GM12878 (cell line): ENCODE results near the gene WDR91. TPM values are rescaled to one million over a fixed set of nuclear protein-coding genes. Genes with fewer than 3 reads are reported as not detected.
A peak's percentile ranks its signal among the peaks of the same experiment; 100 is the strongest.

Source experiments
- ATAC-seq: fragments of 200-7000 bp; cut with Tn5 transposase; 3 replicates; pipeline ENCODE4 v1.9.1; 2020; ENCODE audit warnings: mild to moderate bottlenecking, moderate library complexity
- BruUV-seq: library from RNA; stranded (reverse); fragments of 400-500 nt; replicated peaks from 2 replicates; lab custom pipeline; 2021; lab: Mats Ljungman, UMichigan
- CTCF ChIA-PET: fragments of 300-600 bp; sonication (Branson Sonifier 250); formaldehyde crosslinking; extraction: SDS; loops from one replicate; lab custom pipeline; 2021; ENCODE audit warnings: inconsistent platforms; lab: Yijun Ruan, JAX
- POLR2A ChIA-PET: fragments of 350-600 bp; formaldehyde crosslinking; extraction: SDS; loops from one replicate; lab custom pipeline; 2021; ENCODE audit warnings: inconsistent platforms; lab: Charles Lee
- RAD21 ChIA-PET: fragments of 300-600 bp; sonication (Branson Sonifier 250); formaldehyde crosslinking; loops from one replicate; lab custom pipeline; 2023; ENCODE audit warnings: antibody characterized with exemption; ENCODE audit not compliant: unreplicated experiment; lab: Charles Lee
- SMC1A ChIA-PET: fragments of 300-600 bp; sonication (Branson Sonifier 250); formaldehyde crosslinking; loops from one replicate; lab custom pipeline; 2023; ENCODE audit not compliant: unreplicated experiment, uncharacterized antibody; lab: Charles Lee
- DNase-seq: peaks from one replicate; pipeline ENCODE4 v3.0.0-alpha.2; 2011; ENCODE audit warnings: low read depth, low spot score
- FAIRE-seq: peaks from 3 replicates; lab custom pipeline; 2011; peaks lifted over from hg19 to GRCh38; lab: Jason Lieb, UNC
- H2AFZ ChIP-seq: 2 replicates; pipeline ENCODE4 v1.6.0; 2011; ENCODE audit warnings: low read depth, low read length, control low read depth; ENCODE audit not compliant: control insufficient read depth
- H3K27ac ChIP-seq: 2 replicates; pipeline ENCODE4 v1.5.1; 2011; ENCODE audit warnings: control low read depth; ENCODE audit not compliant: control insufficient read depth, insufficient read depth
- H3K27me3 ChIP-seq, 2 experiments: replicated peaks in 1 of 2; 2 replicates each; pipeline versions ENCODE4 v1.6.0 to v1.6.1; 2011; ENCODE audit warnings: low read length in 1 of 2; ENCODE audit not compliant: control insufficient read depth in 2 of 2, insufficient read depth in 2 of 2
- H3K36me3 ChIP-seq, 2 experiments: 2 replicates each; pipeline ENCODE4 v1.5.1; 2011; ENCODE audit warnings: low read length in 1 of 2; ENCODE audit not compliant: control insufficient read depth in 2 of 2, insufficient read depth in 2 of 2
- H3K4me1 ChIP-seq: 2 replicates; pipeline ENCODE4 v1.6.1; 2011; ENCODE audit warnings: mild to moderate bottlenecking, low read length, moderate library complexity, mixed read lengths; ENCODE audit not compliant: control insufficient read depth, insufficient read depth
- H3K4me2 ChIP-seq: 2 replicates; pipeline ENCODE4 v1.6.0; 2011; ENCODE audit warnings: control low read depth; ENCODE audit not compliant: control insufficient read depth, insufficient read depth
- H3K4me3 ChIP-seq: fragments of 200-600 bp; sonication (generic); 2 replicates; pipeline ENCODE4 v1.5.1; 2016
- H3K79me2 ChIP-seq: 2 replicates; pipeline ENCODE4 v1.6.0; 2011; ENCODE audit warnings: low read length; ENCODE audit not compliant: control insufficient read depth, insufficient read depth
- H3K9ac ChIP-seq: 2 replicates; pipeline ENCODE4 v1.8.0; 2011; ENCODE audit warnings: low read length, control low read depth, mixed read lengths; ENCODE audit not compliant: control insufficient read depth, insufficient read depth
- H3K9me3 ChIP-seq: replicated peaks from 3 replicates; pipeline ENCODE4 v1.5.1; 2011; ENCODE audit warnings: mild to moderate bottlenecking, low read length; ENCODE audit not compliant: control insufficient read depth, insufficient read depth
- H4K20me1 ChIP-seq: 2 replicates; pipeline ENCODE4 v1.6.0; 2011; ENCODE audit not compliant: control insufficient read depth, insufficient read depth
- BCL11A ChIP-seq: IDR thresholded peaks from 2 replicates; pipeline ENCODE4 v1.6.1; 2011; ENCODE audit warnings: low read depth, low read length
- ETV6 ChIP-seq, 2 experiments: fragments of 450-650 bp in 1 of 2; IDR thresholded peaks in 1 of 2; conservative IDR thresholded peaks in 1 of 2; 2 replicates each; pipeline ENCODE4 v1.6.1; 2014; ENCODE audit warnings: antibody characterized with exemption in 1 of 2, borderline replicate concordance in 1 of 2, low read depth in 1 of 2, mild to moderate bottlenecking in 1 of 2, moderate library complexity in 1 of 2
- FOS ChIP-seq: IDR thresholded peaks from 3 replicates; pipeline ENCODE4 v1.6.1; 2011; ENCODE audit warnings: borderline replicate concordance; ENCODE audit not compliant: insufficient read length; ENCODE audit errors: extremely low read depth
- IRF3 ChIP-seq: fragments of 450-650 bp; IDR thresholded peaks from 2 replicates; pipeline ENCODE4 v1.6.1; 2014; ENCODE audit warnings: mild to moderate bottlenecking
- NFIC ChIP-seq: IDR thresholded peaks from 2 replicates; pipeline ENCODE4 v1.6.1; 2012; ENCODE audit warnings: low read depth, mild to moderate bottlenecking, inconsistent platforms, low read length, moderate library complexity
- RAD51 ChIP-seq: fragments of 450-650 bp; IDR thresholded peaks from 2 replicates; pipeline ENCODE4 v1.6.1; 2016; ENCODE audit warnings: moderate library complexity, mild to moderate bottlenecking, inconsistent platforms
- RBBP5 ChIP-seq: fragments of 200-600 bp; sonication (generic); conservative IDR thresholded peaks from 2 replicates; pipeline ENCODE4 v1.6.1; 2016
- SIX5 ChIP-seq: IDR thresholded peaks from 2 replicates; pipeline ENCODE4 v1.6.1; 2011; ENCODE audit warnings: mild to moderate bottlenecking, low read depth, low read length, moderate library complexity; ENCODE audit not compliant: severe bottlenecking
- SKIL ChIP-seq: fragments of 450-650 bp; IDR thresholded peaks from 2 replicates; pipeline ENCODE4 v1.6.1; 2017; ENCODE audit warnings: mild to moderate bottlenecking, low read depth, inconsistent platforms; ENCODE audit not compliant: poor library complexity, severe bottlenecking
- WGBS: methylation state at CpG from one replicate; pipeline ENCODE4 v1.1.6; 2016; ENCODE audit warnings: low lambda C conversion rate; ENCODE audit not compliant: insufficient replicate concordance, insufficient coverage; ENCODE audit errors: missing lambda C conversion rate; 5-methylcytosine and 5-hydroxymethylcytosine counted together
- in situ Hi-C: fragments of 300-500 bp; cut with MboI; formaldehyde crosslinking; loops from 9 replicates; pipeline ENCODE4 v1.14.3; 2018; ENCODE audit warnings: mixed read lengths
- intact Hi-C: fragments of 100-400 bp; cut with micrococcal nuclease; formaldehyde crosslinking; loops from one replicate; pipeline ENCODE4 v1.14.2; 2022; ENCODE audit not compliant: unreplicated experiment
- polyA plus RNA-seq, 11 experiments: library from polyadenylated mRNA; depleted of rRNA in 4 of 11; unstranded in 6 of 11; stranded (reverse) in 5 of 11; fragments of >200 nt; fragmentation: Nextera tagmentation in 4 of 11; fragmentation: Illumina TruSeq in 1 of 11; extraction: Ambion mirVana in 4 of 11; extraction: Trizol in 1 of 11; gene quantifications; 1 replicate in 1 of 11; 2 replicates in 10 of 11; pipeline versions ENCODE4 v1.2.1 to v1.2.3, GENCODE V29; 2011 to 2016; ENCODE audit warnings: inconsistent platforms in 2 of 11, missing spikeins in 2 of 11, low read depth in 1 of 11
- total RNA-seq, 4 experiments: library from RNA; depleted of rRNA in 3 of 4; stranded (reverse); fragments of >200 nt in 3 of 4; fragmentation: Illumina TruSeq in 1 of 4; extraction: Trizol in 1 of 4; gene quantifications; 2 replicates each; pipeline versions ENCODE4 v1.2.1 to v1.2.3, GENCODE V29; 2013 to 2021

WDR91 gene
- total and polyA plus RNA-seq, 10 of the 15 experiments (the other 5 are each of a cell fraction or from before 2014, with no cell fraction given) = 7.6 to 83.3 (median 16.5) TPM

DNA sequence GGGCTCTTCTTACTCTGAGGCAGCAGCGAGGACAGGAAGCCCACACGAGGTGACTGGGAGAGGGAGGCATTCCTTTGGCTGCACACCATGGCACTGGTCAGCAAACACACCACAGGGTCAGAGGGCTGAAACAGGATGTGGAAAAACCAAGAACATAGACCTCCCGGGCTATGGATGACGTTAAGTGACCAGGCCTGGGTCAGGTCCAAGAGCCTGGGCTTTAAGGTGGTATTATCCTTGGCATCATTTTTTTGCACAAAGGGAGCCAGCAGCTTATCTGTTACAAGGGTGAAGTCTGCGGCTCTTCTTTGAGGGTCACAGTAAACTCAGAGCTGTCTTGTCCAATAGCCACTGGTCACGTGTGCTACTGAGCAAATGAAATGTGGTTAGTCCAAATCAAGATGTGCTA lies 7.0 kb downstream of the WDR91 start:
- H3K4me1 ChIP-seq = peaks cover 40% of the 10 kb centered on the region
- no TSS peak for BruUV-seq
- ATAC-seq = no peak
- in situ Hi-C loops = no loop called here
- RAD21 ChIA-PET = interaction anchor here (0.7 to 11.2 kb wide), 4 partner anchors 15 to 131 kb away, joined by 3 to 230 read pairs (median 78); partner anchors contain the start of gene CYREN
- H3K4me2 ChIP-seq = peak overlapping the region; percentile 27; the same call in 1 of the 2 replicates
- no peaks in the 10 kb centered on the region for H3K27me3 ChIP-seq
- WGBS = 97% methylated on average over 6 of the region's 6 CpGs
- H3K9me3 ChIP-seq = no peaks in the 10 kb centered on the region
- peaks cover 7 to 42% of the 10 kb centered on the region in 2 experiments; a peak in 3 of 4 replicates for H3K36me3 ChIP-seq
- TF ChIP-seq SIX5 = no peak
- SMC1A ChIA-PET = interaction anchor here (0.7 to 10.8 kb wide), 9 partner anchors 10 to 217 kb away, joined by 3 to 251 read pairs (median 6); partner anchors contain the start of gene CYREN
- H4K20me1 ChIP-seq = no peaks in the 10 kb centered on the region
- H3K79me2 ChIP-seq = peaks cover 64% of the 10 kb centered on the region
- no peak overlapping the region for H3K9ac ChIP-seq
- H3K27ac ChIP-seq = 0 out of 2 replicates have a peak overlapping the region, but pooled peaks have one; percentile 37
- POLR2A ChIA-PET = interaction anchor here (0.6 to 10.8 kb wide), 7 partner anchors 8 to 783 kb away, joined by 3 to 299 read pairs (median 5); partner anchors contain the start of gene CYREN
- CTCF ChIA-PET = interaction anchor here (0.8 to 10.4 kb wide), 7 partner anchors 9 to 304 kb away, joined by 3 to 109 read pairs (median 4); partner anchors contain the start of gene CYREN
- intact Hi-C loops = no loop called here
- H2AFZ ChIP-seq = no peak overlapping the region
- no peak overlapping the region for H3K4me3 ChIP-seq
- DNase-seq = no peak
- no peak for FAIRE-seq

DNA sequence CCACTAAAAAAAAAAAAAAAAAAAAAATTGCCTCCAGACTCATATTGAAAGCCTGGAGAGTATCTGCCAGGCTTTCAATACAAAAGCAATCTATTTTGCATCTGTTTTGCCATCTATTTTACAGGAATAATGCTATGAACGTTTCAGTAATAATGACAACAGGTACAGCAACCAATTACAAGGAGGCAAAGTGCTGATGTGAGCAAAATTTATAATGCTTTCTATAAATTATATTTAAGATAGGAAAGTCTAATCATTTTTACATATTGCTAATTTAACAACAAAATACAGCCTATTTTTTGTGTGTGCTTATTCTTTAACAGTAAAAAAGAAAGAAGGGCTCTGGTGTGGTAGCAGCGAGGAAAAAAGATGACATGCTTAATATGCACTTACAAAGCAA lies 10.0 kb downstream of the WDR91 start:
- ChIA-PET CTCF (interaction anchor here (1.0 to 10.4 kb wide), 7 partner anchors 9 to 80 kb away, joined by 4 to 108 read pairs (median 6); no protein-coding TSS in a partner anchor), POLR2A (interaction anchor here (1.1 to 10.8 kb wide), 6 partner anchors 8 to 27 kb away, joined by 3 to 299 read pairs (median 4); partner anchors contain the start of gene WDR91), SMC1A (interaction anchor here (0.9 to 10.8 kb wide), 10 partner anchors 8 to 52 kb away, joined by 3 to 251 read pairs (median 6); partner anchors contain the start of gene WDR91)
- DNase-seq (no peak), FAIRE-seq (no peak), ATAC-seq (no peak)
- in situ Hi-C loops (no loop called here), intact Hi-C loops (no loop called here)
- H3K4me2 ChIP-seq = no peak overlapping the region
- no peaks in the 10 kb centered on the region for H3K9me3 ChIP-seq
- 98% methylated on average over 2 of the region's 2 CpGs for WGBS
- no peaks in the 10 kb centered on the region for H4K20me1 ChIP-seq
- no peak overlapping the region for H3K27ac ChIP-seq
- H3K9ac ChIP-seq = no peak overlapping the region
- peak overlapping the region; percentile 23; the same call in 1 of the 2 replicates for H3K4me3 ChIP-seq
- no TSS peak for BruUV-seq
- peaks cover 16% of the 10 kb centered on the region for H3K4me1 ChIP-seq
- TF ChIP-seq FOS (no peak), BCL11A (no peak), SKIL (no peak), ETV6 (conservative IDR thresholded peaks at IDR 0.05 in 1 of 2, IDR thresholded peaks at IDR 0.05 in 1 of 2; ENCODE audit: borderline replicate concordance in 1 of 2, low read depth in 1 of 2) (no peak), RBBP5 (no peak), RAD51 (no peak), NFIC (no peak), IRF3 (no peak)
- TF ChIP-seq, all 136 proteins: peak for 0
- peaks cover 40% of the 10 kb centered on the region for H3K79me2 ChIP-seq
- no peaks in the 10 kb centered on the region for H3K27me3 ChIP-seq
- RAD21 ChIA-PET = interaction anchor here (1.4 to 11.2 kb wide), 4 partner anchors 12 to 214 kb away, joined by 5 to 230 read pairs (median 90); partner anchors contain the start of genes AGBL3 and CYREN
- H3K36me3 ChIP-seq = peaks cover 15 to 58% of the 10 kb centered on the region in 2 experiments
- no peak overlapping the region for H2AFZ ChIP-seq
